Calu3 (cell line): ENCODE data around the gene S100A2. TPM values are rescaled to one million over a fixed set of nuclear protein-coding genes. Genes with fewer than 3 reads are reported as not detected.
A peak's percentile ranks its signal among the peaks of the same experiment; 100 is the strongest.

ENCODE experiments used
- BruUV-seq: library from RNA; stranded (reverse); fragments of 400-500 nt; replicated peaks from 2 replicates; lab custom pipeline; 2021; lab: Mats Ljungman, UMichigan
- CTCF ChIA-PET: fragments of 300-600 bp; sonication (Branson Sonifier 250); formaldehyde crosslinking; loops from one replicate; lab custom pipeline; 2022; ENCODE audit warnings: antibody characterized with exemption; lab: Charles Lee
- DNase-seq: peaks from one replicate; pipeline ENCODE4 v3.0.0; 2022
- H3K27ac Mint-ChIP-seq: one replicate; pipeline ENCODE4 v1.8.0; 2022; ENCODE audit warnings: mixed read lengths; ENCODE audit not compliant: unreplicated experiment
- H3K27me3 Mint-ChIP-seq: one replicate; pipeline ENCODE4 v1.8.0; 2022; ENCODE audit warnings: mixed read lengths; ENCODE audit not compliant: unreplicated experiment
- H3K36me3 Mint-ChIP-seq: one replicate; pipeline ENCODE4 v1.8.0; 2022; ENCODE audit warnings: mild to moderate bottlenecking, moderate library complexity, mixed read lengths; ENCODE audit not compliant: insufficient read depth, unreplicated experiment
- H3K4me1 Mint-ChIP-seq: one replicate; pipeline ENCODE4 v1.8.0; 2022; ENCODE audit warnings: mild to moderate bottlenecking, low read depth, mixed read lengths; ENCODE audit not compliant: unreplicated experiment
- H3K4me3 Mint-ChIP-seq: one replicate; pipeline ENCODE4 v1.8.0; 2022; ENCODE audit warnings: mild to moderate bottlenecking, low read depth, moderate library complexity, mixed read lengths; ENCODE audit not compliant: unreplicated experiment
- H3K9me3 Mint-ChIP-seq: one replicate; pipeline ENCODE4 v1.8.0; 2022; ENCODE audit warnings: low read depth, mixed read lengths; ENCODE audit not compliant: unreplicated experiment
- CTCF ChIP-seq: fragments of 200-600 bp; IDR thresholded peaks from one replicate; pipeline ENCODE4 v1.8.0; 2022; ENCODE audit warnings: antibody characterized with exemption; ENCODE audit not compliant: unreplicated experiment
- intact Hi-C: fragments of 100-400 bp; cut with micrococcal nuclease; formaldehyde crosslinking; loops from one replicate; pipeline ENCODE4 v1.10.0; 2022; ENCODE audit not compliant: unreplicated experiment
- total RNA-seq: library from RNA; stranded (reverse); gene quantifications from 2 replicates; pipeline ENCODE4 v1.2.3, GENCODE V29; 2022

S100A2 gene
- total RNA-seq, 1 experiment from 2014 or later = 11.1 TPM

GRCh38 chr1:153532769-153533599 is 32.7 kb downstream of the S100A2 start:
- CTCF ChIA-PET = interaction anchor here (0.7 to 6.0 kb wide), 15 partner anchors 12 to 805 kb away, joined by 3 to 117 read pairs (median 6); partner anchors contain the start of genes S100A13, S100A16, S100A2 and S100A3
- peak; percentile 88 for TF ChIP-seq CTCF
- Mint-ChIP-seq H3K27me3 (no peaks in the 10 kb centered on the region), H3K4me3 (peak overlapping the region; percentile 93), H3K27ac (peak overlapping the region; percentile 77), H3K9me3 (no peaks in the 10 kb centered on the region), H3K4me1 (peaks cover 47% of the 10 kb centered on the region), H3K36me3 (peaks cover 58% of the 10 kb centered on the region)
- DNase-seq = peak; percentile 93
- BruUV-seq = no TSS peak
- intact Hi-C loops = loop anchor here (1.0 to 2.0 kb wide), 2 partner anchors 22 to 35 kb away; no protein-coding TSS in a partner anchor

- intact Hi-C loops = loop anchor here (2.0 kb wide), 1 partner anchor 21 kb away; no protein-coding TSS in a partner anchor
- peak overlapping the region; percentile 93 for H3K4me3 Mint-ChIP-seq
Observed at GRCh38 chr1:153532181-153532580, 33.5 kb downstream of the S100A2 start.

DNA sequence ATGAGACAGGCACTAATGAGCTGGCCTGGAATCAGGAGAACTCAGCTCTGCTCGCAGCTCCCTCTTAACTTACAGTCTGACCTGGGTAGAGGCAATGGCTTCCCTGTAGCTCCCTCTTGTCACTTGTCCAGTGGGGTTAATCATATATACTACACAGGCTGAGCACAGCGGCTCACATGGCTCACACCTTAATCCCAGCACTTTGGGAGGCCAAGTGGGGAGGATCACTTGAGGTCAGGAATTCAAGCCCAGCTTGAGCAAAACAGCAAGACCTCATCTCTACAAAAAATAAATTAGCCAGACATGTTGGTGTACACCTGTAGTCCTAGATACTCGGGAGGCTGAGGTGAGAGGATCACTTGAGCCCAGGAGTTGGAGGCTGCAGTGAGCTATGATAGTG is 34.0 kb downstream of the S100A2 start:
- DNase-seq = no peak
- no peak for TF ChIP-seq CTCF
- Mint-ChIP-seq H3K27me3 (no peaks in the 10 kb centered on the region), H3K27ac (no peak overlapping the region), H3K36me3 (peaks cover 62% of the 10 kb centered on the region), H3K4me3 (no peak overlapping the region), H3K9me3 (no peaks in the 10 kb centered on the region), H3K4me1 (peaks cover 43% of the 10 kb centered on the region)
- BruUV-seq = no TSS peak
- intact Hi-C loops = loop anchor here (2.0 kb wide), 1 partner anchor 21 kb away; no protein-coding TSS in a partner anchor
- CTCF ChIA-PET = interaction anchor here (1.1 to 6.0 kb wide), 11 partner anchors 11 to 103 kb away, joined by 3 to 117 read pairs (median 7); partner anchors contain the start of genes CHTOP, S100A13, S100A16 and S100A2

More at GRCh38 chr1:153532181-153532580, 33.5 kb downstream of the S100A2 start:
- BruUV-seq = no TSS peak
- no peaks in the 10 kb centered on the region for H3K9me3 Mint-ChIP-seq
- no peaks in the 10 kb centered on the region for H3K27me3 Mint-ChIP-seq
- DNase-seq = no peak
- peaks cover 44% of the 10 kb centered on the region for H3K4me1 Mint-ChIP-seq
- H3K36me3 Mint-ChIP-seq = peaks cover 65% of the 10 kb centered on the region
- H3K27ac Mint-ChIP-seq = peak overlapping the region; percentile 77
- CTCF ChIA-PET = interaction anchor here (1.1 to 6.0 kb wide), 12 partner anchors 12 to 102 kb away, joined by 3 to 117 read pairs (median 6); partner anchors contain the start of genes CHTOP, S100A13, S100A16 and S100A2
- no peak for TF ChIP-seq CTCF

DNA sequence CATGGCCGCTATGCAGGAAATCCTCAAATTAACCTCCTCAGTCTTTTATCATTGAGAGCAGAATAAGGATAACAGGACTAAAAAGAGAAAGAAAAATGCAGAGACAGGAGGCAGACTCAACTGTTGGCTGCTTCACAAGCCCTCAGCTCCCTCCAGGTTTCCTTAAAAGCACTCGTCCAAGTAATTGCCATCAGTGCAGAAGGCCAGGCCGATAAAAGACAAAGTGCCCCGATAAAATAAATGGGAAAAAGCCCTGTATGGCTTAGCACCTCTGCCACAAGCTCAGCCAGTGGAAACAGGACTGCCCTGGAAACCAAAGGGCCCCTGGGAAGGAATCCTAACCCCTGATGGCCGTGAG is 38.0 kb downstream of the S100A2 start:
- Mint-ChIP-seq H3K27me3 (no peaks in the 10 kb centered on the region), H3K4me3 (no peak overlapping the region), H3K27ac (no peak overlapping the region), H3K36me3 (peaks cover 22% of the 10 kb centered on the region), H3K9me3 (no peaks in the 10 kb centered on the region), H3K4me1 (peaks cover 25% of the 10 kb centered on the region)
- no peak for TF ChIP-seq CTCF
- CTCF ChIA-PET = interaction anchor here (2.0 kb wide), 1 partner anchor 41 kb away, joined by 5 read pairs; no protein-coding TSS in a partner anchor
- BruUV-seq = no TSS peak
- DNase-seq = no peak
- intact Hi-C loops = no loop called here
